ENCODE data around the gene NEU2. TPM values are rescaled to one million over a fixed set of nuclear protein-coding genes. Genes with fewer than 3 reads are reported as not detected.
"Not testable (repeated sequence)": the region's sequence is repeated elsewhere in the genome, so short reads cannot be mapped to it uniquely, and the experiment has no call there.

Gene NEU2
- total RNA-seq, 1 donor from 2014 or later = not detected

DNA sequence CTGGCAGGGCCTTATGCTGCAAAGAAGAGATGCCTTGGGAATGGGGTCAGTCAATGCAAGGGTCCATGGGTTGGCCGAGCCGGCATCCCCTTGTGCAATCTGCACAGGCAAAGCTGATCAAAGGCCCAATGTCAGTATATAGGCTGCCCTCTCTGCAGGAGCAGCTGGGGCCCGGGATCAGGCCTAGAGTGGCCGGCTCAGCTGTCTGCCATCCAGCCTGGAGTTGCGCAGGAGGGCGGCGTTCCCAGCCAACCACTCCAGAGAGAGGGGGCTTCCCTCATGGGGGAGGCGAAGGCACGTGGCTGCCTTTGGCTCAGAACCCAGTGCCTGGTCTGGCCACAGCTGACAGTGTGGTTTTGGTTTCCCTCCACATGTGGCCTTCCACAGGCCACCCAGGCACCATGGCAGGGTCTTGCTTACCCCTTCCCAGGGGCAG lies 31.5 kb downstream of the NEU2 start:
- H3K27ac Mint-ChIP-seq (ENCODE audit: unreplicated experiment) = no peak overlapping the region
- no peak for TF ChIP-seq CTCF (IDR thresholded peaks at IDR 0.05)
- DNase-seq (ENCODE audit: extremely low spot score, unreplicated experiment) = no peak
- peaks cover 19% of the 10 kb centered on the region for H3K4me1 Mint-ChIP-seq (ENCODE audit: unreplicated experiment)
- H3K27me3 Mint-ChIP-seq (ENCODE audit: unreplicated experiment) = peaks cover 6% of the 10 kb centered on the region
- no peak overlapping the region for H3K4me3 Mint-ChIP-seq (ENCODE audit: unreplicated experiment)
- H3K36me3 Mint-ChIP-seq (ENCODE audit: unreplicated experiment) = no peaks in the 10 kb centered on the region
- H3K9me3 Mint-ChIP-seq (ENCODE audit: unreplicated experiment) = peaks cover 5% of the 10 kb centered on the region

DNA sequence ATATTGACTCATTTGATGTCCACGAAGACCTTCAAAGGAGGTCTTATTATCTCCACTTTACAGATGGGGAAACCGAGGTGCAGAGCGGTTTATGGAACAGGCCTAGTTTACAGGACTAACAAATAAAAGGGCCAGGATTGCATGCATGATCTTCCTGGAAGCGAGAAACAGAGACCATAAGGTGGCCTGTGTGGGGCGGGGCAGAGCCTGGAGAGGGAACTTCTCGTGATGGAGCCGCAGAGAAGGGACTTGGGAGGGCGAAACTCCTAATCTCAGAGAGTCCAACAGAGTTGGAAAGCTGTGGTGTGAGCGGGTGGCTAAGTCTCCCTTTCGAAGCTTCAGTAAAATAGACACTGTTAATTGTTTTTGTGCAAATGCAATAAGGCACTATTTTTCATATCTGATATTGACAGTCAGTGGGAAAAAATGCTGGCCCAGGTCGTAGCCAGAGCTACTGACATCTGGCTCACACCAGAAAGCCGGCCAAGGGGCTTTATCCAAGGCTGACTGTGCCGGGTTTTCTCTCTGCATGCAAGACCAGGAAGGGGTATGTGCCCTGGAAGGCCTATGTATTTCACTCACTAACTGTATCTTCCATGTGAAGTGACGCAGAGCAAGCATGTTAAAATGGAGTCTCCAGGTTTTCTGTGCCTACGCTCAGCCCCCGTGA lies 32.2 kb downstream of the NEU2 start:
- Mint-ChIP-seq H3K27me3 (ENCODE audit: unreplicated experiment) (peaks cover 9% of the 10 kb centered on the region), H3K4me1 (ENCODE audit: unreplicated experiment) (peaks cover 19% of the 10 kb centered on the region), H3K4me3 (ENCODE audit: unreplicated experiment) (no peak overlapping the region), H3K36me3 (ENCODE audit: unreplicated experiment) (no peaks in the 10 kb centered on the region), H3K27ac (ENCODE audit: unreplicated experiment) (no peak overlapping the region), H3K9me3 (ENCODE audit: unreplicated experiment) (peaks cover 5% of the 10 kb centered on the region)
- TF ChIP-seq CTCF (IDR thresholded peaks at IDR 0.05) = no peak
- no peak for DNase-seq (ENCODE audit: extremely low spot score, unreplicated experiment)

- H3K36me3 Mint-ChIP-seq (ENCODE audit: unreplicated experiment); H3K4me3 Mint-ChIP-seq (ENCODE audit: unreplicated experiment); H3K9me3 Mint-ChIP-seq (ENCODE audit: unreplicated experiment); H3K27ac Mint-ChIP-seq (ENCODE audit: unreplicated experiment); DNase-seq (ENCODE audit: extremely low spot score, unreplicated experiment): not testable (repeated sequence)
- H3K27me3 Mint-ChIP-seq (ENCODE audit: unreplicated experiment) = peaks cover 15% of the 10 kb centered on the region
- peaks cover 19% of the 10 kb centered on the region for H3K4me1 Mint-ChIP-seq (ENCODE audit: unreplicated experiment)
Observed at GRCh38 chr2:233065200-233065589, 32.7 kb downstream of the NEU2 start.

- Mint-ChIP-seq H3K27ac (ENCODE audit: unreplicated experiment) (no peak overlapping the region), H3K36me3 (ENCODE audit: unreplicated experiment) (no peaks in the 10 kb centered on the region), H3K9me3 (ENCODE audit: unreplicated experiment) (peaks cover 5% of the 10 kb centered on the region), H3K27me3 (ENCODE audit: unreplicated experiment) (peaks cover 19% of the 10 kb centered on the region), H3K4me3 (ENCODE audit: unreplicated experiment) (no peak overlapping the region), H3K4me1 (ENCODE audit: unreplicated experiment) (peaks cover 14% of the 10 kb centered on the region)
- no peak for DNase-seq (ENCODE audit: extremely low spot score, unreplicated experiment)
- no peak for TF ChIP-seq CTCF (IDR thresholded peaks at IDR 0.05)
Observed at GRCh38 chr2:233065954-233066470, 33.5 kb downstream of the NEU2 start.

DNA sequence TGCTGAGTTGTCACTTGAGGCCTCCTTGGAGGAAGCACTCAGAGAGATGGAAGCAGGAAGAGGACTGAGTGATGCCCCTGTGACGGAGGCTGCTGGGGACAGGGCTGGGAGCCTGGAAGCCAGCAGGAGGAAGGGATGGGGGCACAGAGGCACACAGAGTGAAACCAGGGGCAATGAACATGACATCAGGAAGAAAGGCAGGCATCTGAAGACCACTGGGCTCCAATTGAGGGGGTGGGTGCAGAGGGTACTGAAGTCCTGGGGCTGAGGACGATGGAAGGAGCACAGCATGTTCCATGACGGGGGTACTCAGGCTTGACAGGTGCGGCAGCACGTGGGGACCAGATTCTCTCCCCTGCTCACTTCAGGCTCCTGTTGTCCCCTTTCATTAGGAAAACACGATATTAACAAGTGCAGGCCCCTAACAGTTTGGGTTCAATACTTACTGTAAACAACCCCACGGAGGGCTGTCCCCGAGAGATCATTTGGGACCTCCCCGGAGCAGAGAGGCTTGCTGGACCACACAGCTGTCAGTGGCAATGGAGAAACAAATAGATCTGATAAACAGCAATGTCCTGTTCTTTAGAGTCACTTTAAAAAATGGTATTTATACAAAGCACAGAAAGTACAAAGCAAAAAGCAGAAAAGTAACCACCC lies 36.4 kb downstream of the NEU2 start:
- TF ChIP-seq CTCF (IDR thresholded peaks at IDR 0.05) = no peak
- DNase-seq (ENCODE audit: extremely low spot score, unreplicated experiment) = no peak
- H3K27ac Mint-ChIP-seq (ENCODE audit: unreplicated experiment) = no peak overlapping the region
- no peaks in the 10 kb centered on the region for H3K36me3 Mint-ChIP-seq (ENCODE audit: unreplicated experiment)
- H3K4me3 Mint-ChIP-seq (ENCODE audit: unreplicated experiment) = no peak overlapping the region
- H3K27me3 Mint-ChIP-seq (ENCODE audit: unreplicated experiment) = peaks cover 26% of the 10 kb centered on the region
- H3K4me1 Mint-ChIP-seq (ENCODE audit: unreplicated experiment) = no peaks in the 10 kb centered on the region
- H3K9me3 Mint-ChIP-seq (ENCODE audit: unreplicated experiment) = peaks cover 9% of the 10 kb centered on the region

All from osteocyte (in vitro differentiated cells).